Lung microvascular endothelial cell (primary cell): ENCODE measurements around the gene CMTM4. TPM values are rescaled to one million over a fixed set of nuclear protein-coding genes. Genes with fewer than 3 reads are reported as not detected.
"Not testable (repeated sequence)": the region's sequence is repeated elsewhere in the genome, so short reads cannot be mapped to it uniquely, and the experiment has no call there.

Experiments used
- DNase-seq, 2 donors: peaks; one replicate each; pipeline versions ENCODE4 v3.0.0 to v3.0.0-alpha.2; 2010; ENCODE audit warnings: low read depth in 2 of 2
- total RNA-seq: library from RNA; depleted of rRNA; stranded (reverse); fragments of >200 nt; gene quantifications from 2 replicates; pipeline ENCODE4 v1.2.1, GENCODE V29; 2014

Gene CMTM4
- total RNA-seq, 1 donor from 2014 or later = 5.4 TPM

GRCh38 chr16:66705790-66706505 is 9.4 kb upstream of the CMTM4 start:
- peak; percentile 11 to 44 for DNase-seq

- no peak for DNase-seq
Measured at GRCh38 chr16:66703406-66704215, 7.1 kb upstream of the CMTM4 start.

- DNase-seq = no peak
Measured at GRCh38 chr16:66701516-66701915, 5.0 kb upstream of the CMTM4 start.

GRCh38 chr16:66701026-66701425 is 4.5 kb upstream of the CMTM4 start:
- peak in 1 of 2 donors; percentile 19 for DNase-seq

GRCh38 chr16:66699898-66700297 is 3.4 kb upstream of the CMTM4 start:
- no peak for DNase-seq

GRCh38 chr16:66698046-66698445 is 1.5 kb upstream of the CMTM4 start:
- DNase-seq = no peak

- peak in 1 of 2 donors; percentile 5 for DNase-seq
Measured at GRCh38 chr16:66695935-66696668, 441 bp downstream of the CMTM4 start.

- DNase-seq = no peak
Measured at GRCh38 chr16:66695471-66695934, 1.0 kb downstream of the CMTM4 start.

- no peak for DNase-seq
Measured at GRCh38 chr16:66693149-66693548, 3.4 kb downstream of the CMTM4 start.

GRCh38 chr16:66692341-66692740 is 4.2 kb downstream of the CMTM4 start:
- DNase-seq = no peak

GRCh38 chr16:66691234-66691633 is 5.3 kb downstream of the CMTM4 start:
- DNase-seq = no peak

GRCh38 chr16:66690106-66690847 is 6.3 kb downstream of the CMTM4 start:
- DNase-seq = no peak

- DNase-seq = no peak
Measured at GRCh38 chr16:66689282-66689681, 7.3 kb downstream of the CMTM4 start.

- DNase-seq = no peak
Measured at GRCh38 chr16:66687906-66688625, 8.5 kb downstream of the CMTM4 start.

- DNase-seq = not testable (repeated sequence)
Measured at GRCh38 chr16:66685501-66686115, 10.9 kb downstream of the CMTM4 start.

- no peak for DNase-seq
Measured at GRCh38 chr16:66682271-66682670, 14.3 kb downstream of the CMTM4 start.

GRCh38 chr16:66681676-66682075 is 14.9 kb downstream of the CMTM4 start:
- DNase-seq = no peak

- no peak for DNase-seq
Measured at GRCh38 chr16:66678337-66678736, 18.2 kb downstream of the CMTM4 start.

GRCh38 chr16:66677836-66678235 is 18.7 kb downstream of the CMTM4 start:
- DNase-seq = no peak

GRCh38 chr16:66677179-66677578 is 19.4 kb downstream of the CMTM4 start:
- no peak for DNase-seq
